Mesendoderm (in vitro differentiated cells): ENCODE data around the gene TEAD1.

ENCODE experiments used
- DNase-seq: peaks from one replicate; pipeline ENCODE4 v3.0.0; 2013
- H2AK5ac ChIP-seq: 2 replicates; pipeline ENCODE4 v1.6.1; 2013; ENCODE audit warnings: low read length, inconsistent platforms
- H2BK120ac ChIP-seq: 2 replicates; pipeline ENCODE4 v1.6.1; 2013; ENCODE audit warnings: low read depth, mild to moderate bottlenecking, low read length, moderate library complexity, mixed read lengths
- H2BK15ac ChIP-seq: replicated peaks from 2 replicates; pipeline ENCODE4 v1.6.1; 2013; ENCODE audit warnings: low read depth, mild to moderate bottlenecking, moderate library complexity
- H2BK5ac ChIP-seq: 2 replicates; pipeline ENCODE4 v1.6.1; 2013; ENCODE audit warnings: low read length, inconsistent platforms
- H3K18ac ChIP-seq: 2 replicates; pipeline ENCODE4 v1.6.1; 2013; ENCODE audit warnings: mild to moderate bottlenecking, low read length, mixed read lengths
- H3K23ac ChIP-seq: one replicate; pipeline ENCODE4 v1.6.1; 2013; ENCODE audit warnings: low read length
- H3K27ac ChIP-seq: 2 replicates; pipeline ENCODE4 v1.5.1; 2013; ENCODE audit warnings: low read depth, mild to moderate bottlenecking, inconsistent platforms, low read length, moderate library complexity
- H3K27me3 ChIP-seq: 2 replicates; pipeline ENCODE4 v1.6.1; 2013; ENCODE audit warnings: low read length, control low read depth, mild to moderate bottlenecking, inconsistent platforms; ENCODE audit not compliant: insufficient read depth, poor library complexity
- H3K36me3 ChIP-seq: 2 replicates; pipeline ENCODE4 v1.6.1; 2013; ENCODE audit warnings: low read length, inconsistent platforms; ENCODE audit not compliant: control insufficient read depth, insufficient read depth
- H3K4ac ChIP-seq: one replicate; pipeline ENCODE4 v1.6.1; 2013; ENCODE audit warnings: low read depth, mild to moderate bottlenecking, low read length, moderate library complexity
- H3K4me1 ChIP-seq: 2 replicates; pipeline ENCODE4 v1.6.1; 2013; ENCODE audit warnings: low read depth, low read length, inconsistent platforms; ENCODE audit not compliant: control insufficient read depth
- H3K4me2 ChIP-seq: 2 replicates; pipeline ENCODE4 v1.6.1; 2013; ENCODE audit warnings: low read length
- H3K4me3 ChIP-seq: 2 replicates; pipeline ENCODE4 v1.5.1; 2013; ENCODE audit warnings: mild to moderate bottlenecking, low read length
- H3K56ac ChIP-seq: one replicate; pipeline ENCODE4 v1.6.1; 2013; ENCODE audit warnings: low read length
- H3K79me1 ChIP-seq: 2 replicates; pipeline ENCODE4 v1.6.1; 2013; ENCODE audit warnings: low read length, inconsistent platforms
- H3K79me2 ChIP-seq: 2 replicates; pipeline ENCODE4 v1.6.1; 2013; ENCODE audit warnings: mild to moderate bottlenecking, low read length; ENCODE audit not compliant: control insufficient read depth, insufficient read depth
- H3K9ac ChIP-seq: 2 replicates; pipeline ENCODE4 v1.6.1; 2013; ENCODE audit warnings: low read length, inconsistent platforms
- H4K5ac ChIP-seq: one replicate; pipeline ENCODE4 v1.6.1; 2013; ENCODE audit warnings: low read length
- H4K8ac ChIP-seq: one replicate; pipeline ENCODE4 v1.6.1; 2013; ENCODE audit warnings: low read depth, mild to moderate bottlenecking, control low read depth, low read length, moderate library complexity
- WGBS: extraction: QIAGEN DNeasy Blood & Tissue Kit; methylation state at CpG from one replicate; pipeline ENCODE4 v1.1.7; 2013; ENCODE audit warnings: low lambda C conversion rate, missing lambda C conversion rate; ENCODE audit not compliant: insufficient coverage; ENCODE audit errors: extremely low coverage; 5-methylcytosine and 5-hydroxymethylcytosine counted together

The TEAD1 gene

DNA sequence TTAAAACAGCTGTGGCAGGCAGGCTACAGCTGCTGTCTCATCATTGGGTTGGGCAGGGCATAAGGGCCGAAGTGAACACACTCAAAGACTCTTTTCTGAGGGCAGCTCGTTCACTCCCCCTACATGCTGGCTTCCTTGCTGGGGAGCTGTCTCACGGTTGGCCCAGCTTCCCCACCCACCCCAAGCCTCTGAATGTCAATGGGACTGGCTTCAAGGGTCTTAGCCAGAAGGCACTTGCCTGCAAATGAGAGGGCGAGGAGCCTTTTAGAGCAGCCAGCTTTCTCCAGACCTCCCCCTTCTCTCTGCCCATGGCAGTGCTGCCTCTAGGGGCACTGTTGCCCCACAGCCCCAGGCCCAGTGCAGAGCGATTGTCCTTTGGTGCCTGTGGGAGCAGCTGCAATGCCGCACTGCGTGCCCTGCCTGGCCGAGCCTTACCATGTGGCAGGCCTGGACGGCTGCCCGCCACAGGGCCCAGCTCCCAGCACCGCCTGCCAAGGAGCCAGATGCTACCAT is 240.2 kb downstream of the TEAD1 start:
- Histone ChIP-seq H3K9ac (no peak overlapping the region), H3K23ac (no peak overlapping the region), H3K4ac (no peak overlapping the region), H3K79me2 (no peaks in the 10 kb centered on the region), H3K56ac (peak overlapping the region; percentile 43), H3K79me1 (no peaks in the 10 kb centered on the region), H2BK120ac (no peak overlapping the region), H4K8ac (no peak overlapping the region), H4K5ac (no peak overlapping the region), H3K18ac (no peak overlapping the region), H2BK15ac (no peak overlapping the region), H3K27me3 (no peaks in the 10 kb centered on the region), H3K27ac (no peak overlapping the region), H2BK5ac (no peak overlapping the region), H2AK5ac (no peak overlapping the region), H3K4me3 (no peak overlapping the region), H3K4me1 (no peaks in the 10 kb centered on the region), H3K36me3 (no peaks in the 10 kb centered on the region), H3K4me2 (no peak overlapping the region)
- WGBS: no CpG with 5 or more reads among the region's 11 CpGs
- DNase-seq: peak; percentile 94

DNA sequence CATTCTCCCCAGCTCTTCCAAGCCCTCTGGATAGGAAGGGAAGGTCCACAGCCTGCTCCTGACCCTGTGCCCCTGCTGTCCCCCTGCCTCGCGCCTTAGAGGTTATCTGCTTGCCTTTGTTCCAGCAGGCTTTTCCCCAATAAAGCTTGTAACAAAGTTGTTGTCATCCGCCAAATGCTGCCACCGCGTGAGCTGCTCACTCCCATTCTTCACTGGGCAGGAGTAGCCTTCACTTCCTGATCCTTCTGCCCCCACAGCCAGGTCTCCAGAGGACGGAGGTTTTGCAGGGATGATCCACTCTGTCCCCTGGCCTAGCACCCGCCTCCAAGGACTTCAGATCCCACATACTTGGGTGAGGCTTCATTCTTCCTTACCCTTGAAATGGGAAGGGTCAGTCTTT is 240.9 kb downstream of the TEAD1 start:
- no peak overlapping the region for H3K4me2 ChIP-seq
- no CpG with 5 or more reads among the region's 7 CpGs for WGBS
- no peak for DNase-seq

GRCh38 chr11:12917822-12918221 is 243.6 kb downstream of the TEAD1 start:
- no peak overlapping the region for H3K4me2 ChIP-seq
- H3K4ac ChIP-seq: no peak overlapping the region
- DNase-seq: no peak
- H3K4me1 ChIP-seq: no peaks in the 10 kb centered on the region
- no peaks in the 10 kb centered on the region for H3K36me3 ChIP-seq
- no peak overlapping the region for H3K27ac ChIP-seq
- no peak overlapping the region for H4K5ac ChIP-seq
- WGBS: no CpG with 5 or more reads among the region's 1 CpG
- no peak overlapping the region for H4K8ac ChIP-seq
- no peaks in the 10 kb centered on the region for H3K79me2 ChIP-seq
- no peak overlapping the region for H3K56ac ChIP-seq
- H2BK120ac ChIP-seq: no peak overlapping the region
- no peak overlapping the region for H3K4me3 ChIP-seq
- H3K9ac ChIP-seq: no peak overlapping the region
- H2BK5ac ChIP-seq: no peak overlapping the region
- H2BK15ac ChIP-seq: no peak overlapping the region
- H2AK5ac ChIP-seq: no peak overlapping the region
- H3K27me3 ChIP-seq: no peaks in the 10 kb centered on the region
- no peak overlapping the region for H3K23ac ChIP-seq
- H3K18ac ChIP-seq: no peak overlapping the region
- no peaks in the 10 kb centered on the region for H3K79me1 ChIP-seq

More for the DNA sequence above, 240.9 kb downstream of the TEAD1 start:
- Histone ChIP-seq H3K4ac (no peak overlapping the region), H3K79me1 (no peaks in the 10 kb centered on the region), H2BK5ac (no peak overlapping the region), H3K27me3 (no peaks in the 10 kb centered on the region), H2BK15ac (no peak overlapping the region), H3K18ac (no peak overlapping the region), H4K5ac (no peak overlapping the region), H3K27ac (no peak overlapping the region), H3K56ac (no peak overlapping the region), H3K4me1 (no peaks in the 10 kb centered on the region), H3K4me3 (no peak overlapping the region), H3K9ac (no peak overlapping the region), H3K79me2 (no peaks in the 10 kb centered on the region), H4K8ac (no peak overlapping the region), H3K23ac (no peak overlapping the region), H3K36me3 (no peaks in the 10 kb centered on the region), H2BK120ac (no peak overlapping the region), H2AK5ac (no peak overlapping the region)

- no peak overlapping the region for H4K5ac ChIP-seq
- no peak overlapping the region for H3K9ac ChIP-seq
- H3K4me2 ChIP-seq: no peak overlapping the region
- no peak overlapping the region for H2BK15ac ChIP-seq
- no peak overlapping the region for H4K8ac ChIP-seq
- no peak overlapping the region for H3K23ac ChIP-seq
- H3K56ac ChIP-seq: no peak overlapping the region
- no peaks in the 10 kb centered on the region for H3K4me1 ChIP-seq
- H2BK5ac ChIP-seq: no peak overlapping the region
- H3K4ac ChIP-seq: no peak overlapping the region
- H3K79me1 ChIP-seq: no peaks in the 10 kb centered on the region
- WGBS: no CpG with 5 or more reads among the region's 4 CpGs
- no peak overlapping the region for H3K18ac ChIP-seq
- no peaks in the 10 kb centered on the region for H3K36me3 ChIP-seq
- H3K27me3 ChIP-seq: no peaks in the 10 kb centered on the region
- H2AK5ac ChIP-seq: no peak overlapping the region
- H3K27ac ChIP-seq: no peak overlapping the region
- no peak overlapping the region for H2BK120ac ChIP-seq
- DNase-seq: no peak
- no peaks in the 10 kb centered on the region for H3K79me2 ChIP-seq
- no peak overlapping the region for H3K4me3 ChIP-seq
Measured at GRCh38 chr11:12918667-12919066, 244.4 kb downstream of the TEAD1 start.

GRCh38 chr11:12922418-12922817 is 248.2 kb downstream of the TEAD1 start:
- WGBS: no CpG with 5 or more reads among the region's 7 CpGs
- peaks cover 4% of the 10 kb centered on the region for H3K36me3 ChIP-seq

DNA sequence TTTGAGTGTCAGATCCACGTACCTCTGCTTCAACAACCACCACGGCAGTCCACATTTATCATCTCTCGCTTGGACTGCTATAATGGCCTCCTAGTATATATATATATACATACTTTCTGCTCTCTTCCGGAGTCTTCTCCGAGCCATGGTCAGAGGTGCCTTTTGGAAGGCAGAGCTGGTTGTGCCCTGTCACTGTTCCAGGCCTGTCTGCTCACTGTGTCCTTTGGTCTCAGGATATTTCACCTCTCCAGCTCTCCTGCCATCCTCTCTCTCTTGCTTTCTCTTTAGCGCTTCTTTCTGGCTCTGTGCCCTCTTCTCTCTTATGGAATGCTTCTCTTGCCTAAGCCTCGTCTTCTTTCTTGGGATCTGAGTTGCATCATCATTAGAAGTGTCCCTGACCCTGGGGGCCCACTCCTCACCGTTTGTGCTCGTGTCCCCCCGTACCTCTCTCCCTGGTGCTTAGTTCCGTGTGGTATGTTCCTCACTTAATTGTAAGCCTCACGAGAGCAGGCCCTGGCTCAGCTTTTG is 248.8 kb downstream of the TEAD1 start:
- Histone ChIP-seq H2BK120ac (no peak overlapping the region), H3K27ac (no peak overlapping the region), H3K9ac (no peak overlapping the region), H4K8ac (no peak overlapping the region), H4K5ac (no peak overlapping the region), H3K36me3 (peaks cover 4% of the 10 kb centered on the region), H2BK5ac (no peak overlapping the region), H2AK5ac (no peak overlapping the region), H3K4me2 (no peak overlapping the region), H3K4me1 (no peaks in the 10 kb centered on the region), H3K79me1 (peaks cover 4% of the 10 kb centered on the region), H3K23ac (no peak overlapping the region), H3K18ac (no peak overlapping the region), H3K79me2 (no peaks in the 10 kb centered on the region), H3K4ac (no peak overlapping the region), H3K56ac (no peak overlapping the region), H3K27me3 (no peaks in the 10 kb centered on the region), H3K4me3 (no peak overlapping the region), H2BK15ac (no peak overlapping the region)
- no CpG with 5 or more reads among the region's 12 CpGs for WGBS
- no peak for DNase-seq

More at GRCh38 chr11:12922418-12922817, 248.2 kb downstream of the TEAD1 start:
- H4K8ac ChIP-seq: no peak overlapping the region
- H3K79me1 ChIP-seq: peaks cover 4% of the 10 kb centered on the region
- H4K5ac ChIP-seq: no peak overlapping the region
- DNase-seq: no peak
- no peaks in the 10 kb centered on the region for H3K4me1 ChIP-seq
- no peaks in the 10 kb centered on the region for H3K27me3 ChIP-seq
- no peak overlapping the region for H3K4me3 ChIP-seq
- no peaks in the 10 kb centered on the region for H3K79me2 ChIP-seq
- no peak overlapping the region for H3K9ac ChIP-seq
- no peak overlapping the region for H2BK120ac ChIP-seq
- H3K23ac ChIP-seq: no peak overlapping the region
- H3K4me2 ChIP-seq: no peak overlapping the region
- no peak overlapping the region for H2AK5ac ChIP-seq
- no peak overlapping the region for H2BK15ac ChIP-seq
- H3K56ac ChIP-seq: no peak overlapping the region
- no peak overlapping the region for H2BK5ac ChIP-seq
- H3K18ac ChIP-seq: no peak overlapping the region
- no peak overlapping the region for H3K4ac ChIP-seq
- H3K27ac ChIP-seq: no peak overlapping the region
